Activated CD8-positive, alpha-beta memory T cell treated with anti-CD3 and anti-CD28 coated beads for 4 hours (primary cell): Measurements from ENCODE around the gene ATXN7.

Experiments
- DNase-seq, 2 donors: peaks; one replicate each; pipeline ENCODE4 v3.0.0-alpha.2; 2020; ENCODE audit warnings: low read depth in 2 of 2

ATXN7 gene

DNA sequence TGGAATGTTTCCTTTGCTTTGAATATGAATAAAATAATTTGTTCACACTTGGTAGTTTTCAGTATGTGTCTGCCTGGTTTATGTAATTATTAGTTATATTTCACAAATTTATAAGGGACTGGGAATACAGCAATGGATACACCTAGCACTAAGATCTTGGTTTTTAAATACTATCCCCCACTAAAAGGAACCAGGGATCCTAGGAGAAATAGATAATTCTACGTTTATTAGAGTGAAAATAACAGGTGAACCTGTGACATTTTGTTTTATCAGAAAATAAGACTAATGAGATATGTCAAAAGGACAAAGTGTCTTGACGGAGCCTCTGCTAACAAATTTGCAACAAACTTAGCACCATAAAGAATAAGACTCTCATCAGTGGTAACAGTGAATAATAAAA lies 156.2 kb downstream of the ATXN7 start:
- no peak for DNase-seq

GRCh38 chr3:64021922-64022321 lies 158.3 kb downstream of the ATXN7 start:
- DNase-seq, result no peak

DNA sequence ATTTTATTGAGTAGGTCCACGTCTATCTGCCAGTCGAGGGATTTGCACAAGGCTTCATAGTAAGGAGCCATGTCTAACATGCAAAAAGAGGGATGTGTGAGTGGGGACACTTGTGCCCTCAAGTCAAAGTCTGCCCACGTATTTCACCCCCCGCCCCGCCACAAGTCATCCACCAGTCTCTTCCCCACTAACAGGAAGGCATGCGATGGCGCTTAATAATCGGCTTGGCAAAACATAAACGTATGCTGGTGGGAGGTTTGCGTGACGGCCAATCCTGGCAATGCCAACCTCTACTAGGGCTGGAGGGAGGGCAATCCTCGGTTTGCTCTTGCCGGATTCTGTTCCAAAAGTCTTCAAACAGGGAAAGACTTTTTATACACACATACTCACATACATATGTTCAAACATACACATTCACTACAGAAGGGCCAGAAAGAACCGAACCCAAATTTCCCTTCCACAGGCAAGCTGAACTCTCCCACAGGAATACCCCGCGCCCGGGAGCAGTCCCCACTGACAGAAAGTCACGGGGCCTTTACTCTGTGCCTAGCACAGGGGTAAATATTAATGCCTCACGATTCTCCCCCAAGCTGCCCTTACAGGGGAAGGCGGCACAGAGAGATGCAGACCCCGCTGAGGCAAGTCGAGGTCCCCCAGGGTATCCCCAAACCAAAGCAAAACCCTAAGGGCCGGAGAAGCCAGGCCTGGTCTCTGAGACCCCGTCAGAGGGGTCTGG lies 159.0 kb downstream of the ATXN7 start:
- DNase-seq, result no peak

- DNase-seq, result peak; percentile 76 to 84
Measured at GRCh38 chr3:64023187-64023860, 159.7 kb downstream of the ATXN7 start, which contains the start of gene PSMD6. TSS of gene PSMD6 (minus strand) at chr3:64023494. CDS start at chr3:64023419, 75 bp downstream.

DNA sequence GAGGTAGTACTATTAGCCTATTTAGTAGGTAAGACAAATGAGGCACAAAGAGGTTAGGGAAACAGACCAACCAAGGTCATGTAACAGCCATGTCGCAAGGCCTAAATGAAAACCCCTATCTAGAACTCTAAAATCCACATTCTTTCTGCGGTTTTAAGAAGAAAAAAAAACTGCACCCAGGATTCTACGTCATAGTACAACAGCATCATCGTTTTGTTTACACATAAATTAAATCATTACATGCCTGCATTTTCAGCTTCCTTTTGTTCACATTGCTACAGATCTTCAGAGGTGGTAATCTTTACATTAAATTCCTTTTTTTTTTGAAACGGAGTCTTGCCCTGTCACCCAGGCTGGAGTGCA lies 160.2 kb downstream of the ATXN7 start:
- no peak for DNase-seq

- DNase-seq, result no peak
Measured at GRCh38 chr3:64026346-64026745, 162.7 kb downstream of the ATXN7 start.

GRCh38 chr3:64027658-64028057 lies 164.0 kb downstream of the ATXN7 start:
- no peak for DNase-seq

DNA sequence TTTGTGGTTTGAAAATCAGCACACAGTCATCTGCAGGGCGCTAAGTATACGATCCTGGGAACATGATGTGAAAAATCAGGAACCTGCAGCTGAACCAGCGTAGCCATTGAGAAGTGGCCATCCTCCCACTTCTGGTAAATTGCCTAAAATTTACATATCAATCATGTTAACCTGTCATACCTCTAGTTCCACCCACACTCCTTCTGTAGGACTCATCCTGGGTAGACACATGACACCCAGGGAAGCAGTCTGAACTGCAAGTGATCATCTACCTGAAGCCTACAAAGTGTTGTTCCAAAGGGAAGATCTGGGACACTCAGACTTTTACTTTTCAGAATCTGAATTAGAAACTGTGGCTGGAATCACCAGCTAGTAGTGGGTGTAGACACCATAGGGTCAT lies 165.1 kb downstream of the ATXN7 start:
- DNase-seq, result no peak

DNA sequence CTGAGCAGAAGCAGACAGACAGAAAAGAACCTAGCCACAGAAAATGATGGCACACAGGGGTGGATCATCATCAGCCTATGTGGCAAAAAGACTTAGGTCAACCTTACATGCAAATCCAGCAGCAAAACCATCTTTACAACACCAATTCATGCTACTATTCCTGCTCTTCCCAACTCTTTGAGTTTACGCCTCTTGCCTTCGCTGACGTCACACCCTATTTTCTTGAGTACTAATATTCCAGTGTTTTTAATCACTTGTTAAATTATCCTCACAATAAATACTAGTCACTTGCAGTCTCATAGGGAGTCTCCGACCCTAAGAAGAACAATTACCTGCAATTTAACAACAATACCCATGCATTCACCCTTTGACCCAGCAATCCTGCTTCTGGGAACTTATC lies 165.6 kb downstream of the ATXN7 start:
- DNase-seq, result no peak

DNA sequence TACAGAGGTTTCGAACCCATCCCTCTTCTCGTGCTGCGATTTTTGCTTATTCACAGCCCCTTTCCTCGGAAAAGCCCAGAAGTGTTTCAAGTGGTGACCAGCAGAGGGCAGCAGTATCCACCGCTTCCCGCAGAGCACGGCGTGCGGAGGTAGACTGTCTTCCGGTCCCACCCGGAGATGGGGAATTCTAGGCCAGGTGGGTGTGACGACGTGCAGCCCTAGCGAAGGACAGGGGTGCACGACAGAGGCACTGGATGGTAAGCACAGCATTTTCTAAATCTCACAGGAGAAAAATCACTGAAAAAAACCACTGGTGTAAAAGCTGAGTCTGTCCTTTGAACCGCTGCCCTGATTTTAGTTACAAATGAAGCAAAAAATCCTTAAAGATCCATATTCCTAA lies 167.1 kb downstream of the ATXN7 start:
- peak; percentile 62 to 66 for DNase-seq

- DNase-seq, result no peak
Measured at GRCh38 chr3:64031540-64032508, 168.2 kb downstream of the ATXN7 start.

GRCh38 chr3:64033069-64033468 lies 169.4 kb downstream of the ATXN7 start:
- no peak for DNase-seq

DNA sequence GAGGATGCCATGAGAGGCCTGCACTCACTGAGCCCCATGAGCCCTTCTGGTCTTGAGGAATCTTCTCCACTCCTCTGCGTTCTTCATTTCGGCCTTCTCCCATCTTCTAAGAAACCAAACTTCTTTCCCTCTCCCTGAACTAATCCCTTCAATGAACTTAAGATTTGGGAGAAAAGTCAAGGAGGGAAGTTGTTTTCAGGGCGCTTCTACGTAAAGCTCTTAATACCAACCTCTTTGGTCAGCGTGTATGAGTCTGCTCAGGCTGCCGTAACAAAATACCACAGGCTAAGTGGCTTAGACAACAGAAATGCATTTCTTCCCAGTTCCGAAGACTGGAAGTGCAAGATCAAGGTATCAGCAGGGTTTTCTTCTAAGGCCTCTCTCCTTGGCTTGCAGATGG lies 173.4 kb downstream of the ATXN7 start:
- DNase-seq, result no peak

DNA sequence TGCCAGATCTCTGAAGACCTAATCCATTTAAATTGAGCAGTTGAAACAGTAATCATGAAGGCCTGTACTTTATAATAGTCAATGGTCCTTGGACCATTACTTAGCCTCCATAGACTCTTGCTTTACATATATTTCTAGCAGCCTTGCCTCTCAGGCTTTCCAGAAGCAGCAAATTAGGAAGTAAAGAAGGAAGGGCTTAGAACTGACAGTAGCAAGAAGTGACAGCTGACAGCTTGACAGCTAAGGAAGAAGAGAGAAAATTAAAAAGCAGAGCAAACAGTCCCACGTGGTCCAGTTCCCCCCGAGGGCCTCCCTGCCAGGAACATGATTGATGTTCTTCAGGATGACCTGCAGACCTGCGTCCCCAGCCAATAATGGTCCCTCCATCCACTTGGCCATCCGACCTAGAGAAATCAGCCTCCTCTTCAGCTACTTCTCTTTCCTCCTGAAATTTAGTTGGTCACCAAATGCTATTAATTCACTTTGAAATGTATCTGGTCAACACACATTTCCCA lies 174.6 kb downstream of the ATXN7 start:
- DNase-seq, result no peak

GRCh38 chr3:64039332-64039731 lies 175.7 kb downstream of the ATXN7 start:
- DNase-seq, result no peak

GRCh38 chr3:64039981-64040733 lies 176.5 kb downstream of the ATXN7 start:
- no peak for DNase-seq

DNA sequence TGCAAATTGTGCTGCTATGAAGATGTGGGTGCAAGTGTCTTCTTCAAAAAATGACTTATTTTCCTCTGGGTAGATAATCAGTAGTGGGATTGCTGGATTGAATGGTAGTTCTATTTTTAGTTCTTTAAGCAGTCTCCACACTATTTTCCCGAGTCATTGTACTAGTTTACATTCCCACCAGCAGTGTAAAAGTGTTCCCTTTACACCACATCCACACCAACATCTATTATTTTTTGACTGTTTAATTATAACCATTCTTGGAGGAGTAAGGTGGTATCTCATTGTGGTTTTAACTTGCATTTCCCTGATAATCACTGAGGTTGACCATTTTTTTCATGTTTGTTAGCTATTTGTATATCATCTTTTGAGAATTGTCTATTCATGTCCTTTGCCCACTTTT lies 179.3 kb downstream of the ATXN7 start:
- DNase-seq, result no peak

- DNase-seq, result no peak
Measured at GRCh38 chr3:64046592-64046991, 182.9 kb downstream of the ATXN7 start.

DNA sequence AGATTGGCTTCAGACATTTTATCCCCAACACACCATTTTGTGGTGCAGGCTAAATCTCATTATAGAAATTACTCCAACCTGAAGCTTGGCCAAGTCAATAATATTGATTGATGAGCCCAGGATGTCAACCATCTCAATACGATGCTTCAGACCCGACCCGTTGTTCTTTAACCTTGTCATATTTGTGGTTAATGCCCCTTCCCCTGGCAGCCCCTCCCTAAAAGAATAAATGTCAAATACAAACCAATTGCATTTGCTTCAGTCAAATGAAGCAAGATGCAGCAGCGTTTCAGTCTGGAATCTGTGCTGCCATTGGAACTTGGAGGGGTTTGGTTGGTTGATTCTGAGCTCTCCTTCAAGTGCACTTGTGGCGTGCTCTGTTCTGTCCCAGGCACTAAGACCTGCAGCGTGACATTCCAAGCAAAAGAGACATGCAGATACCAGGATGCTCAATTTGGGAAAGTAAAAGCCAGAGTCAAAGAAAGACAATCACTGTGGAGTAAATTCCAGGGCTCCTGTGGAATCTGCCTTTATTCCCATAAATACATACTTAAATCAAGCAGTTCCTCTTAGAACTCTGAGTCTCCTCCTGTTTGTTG lies 183.4 kb downstream of the ATXN7 start:
- no peak for DNase-seq

DNA sequence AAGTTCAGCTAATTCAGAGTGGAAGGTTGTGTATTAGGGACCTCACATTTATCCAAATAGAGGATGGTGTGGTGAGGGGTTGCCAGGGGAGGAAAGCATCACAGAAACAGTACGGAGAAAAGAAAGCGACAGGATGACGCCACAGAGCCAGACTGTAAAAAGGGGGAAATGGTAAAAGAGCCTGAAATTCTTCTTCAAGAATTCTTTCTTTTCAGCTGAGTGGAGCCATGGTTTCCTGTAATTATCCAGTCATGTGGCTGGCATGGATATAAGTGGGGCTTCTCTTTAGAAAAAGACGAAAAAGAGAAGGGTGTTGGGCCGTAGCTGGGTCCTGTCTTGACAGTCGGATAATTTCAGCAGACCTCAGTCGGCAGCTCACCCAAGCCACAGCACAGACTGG lies 184.1 kb downstream of the ATXN7 start:
- DNase-seq, result no peak

GRCh38 chr3:64048631-64049061 lies 185.0 kb downstream of the ATXN7 start:
- no peak for DNase-seq
